Measurements from ENCODE around the gene CR1.
A peak's percentile ranks its signal among the peaks of the same experiment; 100 is the strongest.
"Not testable (repeated sequence)": the region's sequence is repeated elsewhere in the genome, so short reads cannot be mapped to it uniquely, and the experiment has no call there.

The CR1 gene

DNA sequence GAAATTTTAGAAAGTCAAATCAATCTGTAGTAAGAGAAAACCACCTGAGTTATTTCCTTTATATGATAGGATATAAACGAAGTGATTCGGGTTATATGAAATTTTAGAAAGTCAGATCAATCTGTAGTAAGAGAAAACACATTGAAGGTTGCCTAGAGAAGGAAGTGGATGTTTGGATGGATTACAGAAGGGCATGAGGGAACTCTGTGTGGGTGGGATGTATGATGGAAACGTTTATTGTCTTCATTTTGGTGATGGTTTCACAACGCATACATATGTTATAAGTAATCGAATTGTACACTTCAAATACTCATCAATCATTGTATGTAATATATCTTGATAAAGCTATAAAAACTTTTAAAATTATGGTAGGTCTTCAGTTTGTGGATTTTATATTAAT is 5.1 kb downstream of the CR1 start:
- no peak for FAIRE-seq
- DNase-seq (ENCODE audit: extremely low spot score, insufficient read length, low read depth): no peak

DNA sequence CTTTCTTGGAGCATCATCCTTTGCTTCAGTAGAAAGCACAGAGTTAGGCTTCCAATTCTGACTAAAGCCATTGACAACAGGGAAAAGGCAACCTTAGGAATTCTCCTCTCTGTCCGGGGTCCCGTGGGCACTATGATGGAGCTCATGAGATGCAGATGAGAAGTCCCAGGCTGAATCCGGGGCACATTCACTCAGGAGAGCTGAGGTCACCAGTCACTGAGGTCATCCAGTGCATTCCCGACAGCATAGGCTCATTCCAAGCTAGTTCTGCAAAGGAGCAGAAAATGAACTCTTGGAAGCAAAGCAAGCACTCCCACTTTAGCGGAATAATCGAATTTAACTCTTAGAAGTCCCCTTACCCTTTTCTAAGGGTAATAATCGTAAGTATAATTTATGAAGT is 6.8 kb downstream of the CR1 start:
- FAIRE-seq (no peak), DNase-seq (ENCODE audit: extremely low spot score, insufficient read length, low read depth) (no peak)

DNA sequence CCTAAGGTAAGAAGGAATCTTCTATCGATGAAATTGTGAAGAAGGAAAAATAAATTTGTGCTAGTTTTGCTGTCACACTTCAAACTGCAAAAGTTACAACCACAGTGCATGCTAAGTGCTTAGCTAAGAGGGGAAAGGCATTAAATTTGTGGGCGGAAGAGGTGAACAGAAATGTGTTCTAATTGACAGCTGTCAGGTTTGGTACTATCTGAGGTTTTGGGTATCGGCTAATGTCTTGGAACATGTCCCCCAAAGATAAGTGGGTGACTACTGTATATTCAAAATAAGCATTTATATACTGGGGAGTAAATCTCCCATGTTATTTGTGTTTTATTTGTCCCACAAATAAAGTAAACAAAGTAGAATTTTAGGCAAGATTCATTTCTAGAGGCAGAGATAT is 8.0 kb downstream of the CR1 start:
- FAIRE-seq (no peak), DNase-seq (ENCODE audit: extremely low spot score, insufficient read length, low read depth) (no peak)

DNA sequence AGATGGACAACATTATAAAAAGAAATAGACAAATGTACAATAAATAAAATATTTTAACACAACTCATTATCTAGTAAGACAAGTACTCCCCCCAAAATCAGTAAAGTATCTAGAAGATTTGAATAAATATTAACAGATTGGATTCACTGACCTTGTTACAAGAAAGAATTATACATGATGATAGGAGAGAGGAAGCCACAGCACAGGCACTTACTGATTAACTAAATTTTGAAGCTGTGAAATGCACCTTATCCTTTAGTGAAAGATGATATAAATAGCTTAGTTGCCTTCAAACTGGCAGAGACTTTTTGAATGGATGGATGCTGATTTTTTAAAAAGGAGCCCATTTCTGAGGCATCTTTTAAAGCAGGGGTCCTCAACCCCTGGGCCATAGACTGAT is 8.5 kb downstream of the CR1 start:
- FAIRE-seq (peak; percentile 12), DNase-seq (ENCODE audit: extremely low spot score, insufficient read length, low read depth) (no peak)

DNA sequence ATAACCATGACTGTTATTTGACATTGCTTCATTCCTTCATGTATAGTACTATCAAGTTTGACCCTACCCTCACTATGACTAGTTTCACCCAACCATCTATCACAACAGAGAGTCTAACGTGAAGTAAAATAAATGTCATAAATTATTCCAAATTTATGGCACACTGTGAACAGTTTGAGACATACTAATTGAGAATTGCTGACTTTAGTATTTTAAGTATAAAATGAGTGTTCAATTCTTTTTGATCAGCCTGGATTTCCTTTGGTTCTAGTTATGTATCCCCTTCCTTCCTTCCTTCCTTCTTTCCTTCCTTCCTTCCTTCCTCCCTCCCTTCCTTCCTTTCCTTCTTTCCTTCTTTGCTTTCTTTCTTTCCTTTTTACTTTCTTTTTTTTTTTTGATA is 14.5 kb downstream of the CR1 start:
- DNase-seq (ENCODE audit: extremely low spot score, insufficient read length, low read depth) (no peak), FAIRE-seq (no peak)

DNA sequence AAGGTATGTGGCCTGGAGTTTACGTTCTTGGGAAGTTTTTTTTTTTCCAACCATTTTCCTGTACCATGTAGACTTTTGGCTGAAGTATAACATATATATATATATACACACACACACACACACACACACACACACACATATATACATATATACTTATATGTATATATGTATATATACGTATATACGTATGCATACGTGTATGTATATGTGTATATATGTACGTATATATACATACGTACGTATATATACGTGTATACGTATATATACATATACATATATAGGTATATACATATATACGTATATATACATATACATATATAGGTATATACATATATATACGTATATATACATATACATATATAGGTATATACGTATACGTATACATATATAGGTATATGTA is 18.9 kb downstream of the CR1 start:
- DNase-seq (ENCODE audit: extremely low spot score, insufficient read length, low read depth): no peak
- no peak for FAIRE-seq

DNA sequence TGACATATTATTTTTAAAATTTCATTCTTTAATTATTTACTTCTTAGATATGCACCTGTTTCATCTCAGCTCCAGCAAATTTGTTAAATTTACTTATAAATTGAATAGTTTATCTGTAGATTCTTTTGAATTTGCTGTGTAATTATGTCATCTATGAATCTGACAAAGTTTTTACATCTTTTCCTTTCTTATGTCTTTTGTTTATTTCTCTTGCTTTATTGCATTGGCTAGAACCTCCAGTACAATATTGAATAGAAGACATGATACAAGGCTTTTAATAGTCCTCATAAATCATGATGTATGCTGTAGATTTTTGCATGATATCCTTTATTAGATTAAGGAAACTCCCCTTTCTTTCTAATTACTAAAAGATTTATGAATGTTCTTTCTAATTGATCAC is 20.8 kb downstream of the CR1 start:
- no peak for FAIRE-seq
- DNase-seq (ENCODE audit: extremely low spot score, insufficient read length, low read depth): no peak

DNA sequence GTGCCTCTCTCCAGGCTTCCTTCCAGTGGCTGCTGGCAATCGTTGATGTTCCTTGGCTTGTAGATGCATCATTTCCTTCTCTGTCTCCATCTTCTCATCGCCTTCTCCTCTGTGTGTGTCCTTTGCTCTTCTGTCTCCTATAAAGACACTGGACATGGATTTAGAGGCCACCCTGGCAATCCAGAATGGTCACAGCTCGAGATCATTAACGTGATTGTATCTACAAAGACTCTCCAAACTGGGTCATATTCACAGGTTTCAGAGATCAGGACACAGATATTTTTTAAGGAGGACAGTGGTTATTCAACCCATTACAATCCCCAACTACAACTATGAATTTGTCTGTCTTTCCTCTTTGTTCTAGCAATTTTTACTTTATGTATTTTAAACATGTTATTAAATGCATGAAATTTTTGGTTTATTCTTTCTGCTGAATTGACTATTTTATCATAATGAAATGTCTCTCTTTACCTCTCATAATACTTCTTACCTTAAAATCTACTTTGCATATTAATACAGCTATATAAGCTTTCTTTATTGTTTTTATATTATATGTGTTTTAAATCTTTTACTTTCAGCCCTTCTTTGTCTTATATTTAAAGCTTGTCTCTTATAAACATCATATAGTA is 22.8 kb downstream of the CR1 start:
- DNase-seq (ENCODE audit: extremely low spot score, insufficient read length, low read depth): no peak
- FAIRE-seq: peak; percentile 44

DNA sequence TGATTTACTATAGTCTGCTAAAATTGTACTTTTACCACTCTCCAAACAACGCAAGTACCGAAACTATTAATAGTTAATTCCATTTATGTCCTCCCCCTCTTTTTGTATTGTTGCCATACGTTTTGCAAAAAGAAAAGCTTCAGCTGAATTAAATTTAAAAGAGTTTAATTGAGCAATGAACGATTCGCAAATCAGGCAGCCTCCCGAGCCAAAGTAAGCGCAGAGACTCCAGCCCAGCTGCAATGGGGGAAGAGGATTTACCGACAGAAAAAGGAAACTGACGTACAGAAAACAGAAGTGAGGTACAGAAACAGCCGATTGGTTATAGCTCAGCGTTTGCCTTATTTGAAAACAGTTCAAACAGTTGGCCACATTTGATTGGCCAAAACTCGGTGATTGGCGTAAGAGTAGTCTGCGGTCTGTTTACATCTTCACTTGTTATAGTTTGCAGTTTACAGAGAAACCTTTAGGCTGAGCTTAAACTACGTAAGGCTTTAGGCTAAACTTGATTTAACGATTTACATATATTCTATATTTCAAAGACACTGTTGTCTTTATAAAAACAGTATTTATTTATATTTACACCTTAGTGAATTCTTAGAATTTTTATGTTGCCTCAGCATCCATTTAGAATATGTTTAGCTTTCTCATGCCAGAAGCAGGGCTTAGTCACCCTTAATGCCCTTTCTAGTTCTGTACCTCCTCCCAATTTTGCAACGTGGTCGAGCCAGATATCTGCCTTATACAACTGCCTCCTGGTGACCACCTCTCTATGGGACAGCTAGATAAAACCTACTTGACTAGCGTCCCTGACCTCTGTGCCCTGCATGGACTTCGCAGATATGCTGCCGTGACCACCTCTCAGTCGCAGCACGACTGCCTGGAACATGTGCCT is 23.8 kb downstream of the CR1 start:
- no peak for FAIRE-seq

DNA sequence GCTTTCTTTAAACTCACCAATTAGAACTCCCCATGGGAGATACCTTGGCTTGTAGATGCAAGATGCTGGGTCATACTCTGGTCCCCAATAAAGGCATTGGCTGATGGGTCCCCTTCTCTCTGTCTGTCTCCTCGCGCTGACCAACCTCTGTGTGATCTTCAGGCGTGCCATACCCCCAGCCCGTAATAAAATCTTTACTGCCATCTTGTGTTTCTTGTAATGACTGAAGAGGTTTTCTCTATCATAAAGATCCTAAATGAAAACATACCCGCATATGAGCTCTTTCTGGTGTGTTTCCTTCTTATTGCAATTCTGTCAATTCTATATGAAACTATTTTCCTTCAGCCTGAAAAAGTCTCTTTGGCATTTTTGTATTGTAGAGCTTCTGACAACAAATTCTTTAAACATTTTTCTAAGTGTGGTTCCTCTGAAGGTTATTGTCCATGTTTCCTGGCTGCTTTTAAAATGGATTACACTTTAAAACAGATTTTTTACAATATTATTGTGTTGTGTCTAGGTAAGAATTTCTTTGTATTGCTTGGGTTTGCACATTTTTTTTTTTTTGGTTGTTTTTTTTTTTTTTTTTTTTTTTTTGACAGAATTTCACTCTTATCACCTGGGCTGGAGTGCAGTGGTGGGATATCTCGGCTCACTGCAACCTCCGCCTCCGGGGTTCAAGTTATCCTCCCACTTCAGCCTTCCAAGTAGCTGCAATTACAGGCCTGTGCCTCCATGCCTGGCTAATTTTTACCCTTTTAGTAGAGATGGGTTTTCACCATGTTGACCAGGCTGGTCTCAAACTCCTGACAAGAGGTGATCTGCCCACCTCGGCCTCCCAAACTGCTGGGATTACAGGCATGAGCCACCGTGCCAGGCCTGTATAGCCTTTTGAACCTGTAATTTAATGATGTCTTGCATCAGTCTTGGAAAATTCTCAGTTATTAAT is 24.7 kb downstream of the CR1 start:
- DNase-seq (ENCODE audit: extremely low spot score, insufficient read length, low read depth): not testable (repeated sequence)

More for the DNA sequence above, 23.8 kb downstream of the CR1 start:
- DNase-seq (ENCODE audit: extremely low spot score, insufficient read length, low read depth): no peak

DNA sequence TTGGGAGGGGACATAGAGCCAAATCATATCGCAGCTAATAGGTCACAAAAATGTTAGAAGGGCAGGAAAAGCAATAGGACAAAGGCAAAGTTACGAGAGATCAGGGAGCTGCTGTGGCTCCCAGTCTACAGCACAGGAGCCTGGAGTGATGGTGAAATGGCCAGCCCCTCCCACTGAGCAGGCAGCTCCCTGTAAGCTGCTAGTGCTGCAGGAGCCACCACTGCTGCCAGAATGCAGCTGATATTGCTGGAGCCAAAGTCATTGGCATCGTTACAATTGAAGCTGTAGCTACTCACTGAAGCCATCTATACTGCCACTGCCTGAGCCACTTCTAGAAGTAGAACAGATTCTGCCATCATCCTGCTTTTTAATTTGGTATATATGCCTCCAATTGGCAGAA is 29.3 kb downstream of the CR1 start:
- not testable (repeated sequence) for DNase-seq (ENCODE audit: extremely low spot score, insufficient read length, low read depth); FAIRE-seq

More for the DNA sequence above, 24.7 kb downstream of the CR1 start:
- not testable (repeated sequence) for FAIRE-seq

DNA sequence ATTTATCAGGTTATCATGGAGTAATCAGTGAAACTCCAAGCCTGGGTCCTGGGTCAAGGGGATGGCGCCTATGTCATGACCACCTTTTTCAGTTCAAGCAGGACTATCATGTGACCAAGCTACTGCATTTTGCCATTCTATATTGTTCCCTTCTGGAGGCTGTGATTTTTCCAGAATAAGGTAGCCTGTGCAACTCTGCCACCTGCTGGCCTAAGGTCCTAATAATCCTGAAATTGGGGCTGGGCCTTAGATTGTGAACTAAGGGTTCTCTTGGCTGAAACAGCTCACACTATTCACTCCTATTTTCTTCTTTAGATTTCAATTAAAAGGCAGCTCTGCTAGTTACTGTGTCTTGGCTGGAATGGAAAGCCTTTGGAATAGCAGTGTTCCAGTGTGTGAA is 32.4 kb downstream of the CR1 start:
- DNase-seq (ENCODE audit: extremely low spot score, insufficient read length, low read depth); FAIRE-seq: not testable (repeated sequence)

DNA sequence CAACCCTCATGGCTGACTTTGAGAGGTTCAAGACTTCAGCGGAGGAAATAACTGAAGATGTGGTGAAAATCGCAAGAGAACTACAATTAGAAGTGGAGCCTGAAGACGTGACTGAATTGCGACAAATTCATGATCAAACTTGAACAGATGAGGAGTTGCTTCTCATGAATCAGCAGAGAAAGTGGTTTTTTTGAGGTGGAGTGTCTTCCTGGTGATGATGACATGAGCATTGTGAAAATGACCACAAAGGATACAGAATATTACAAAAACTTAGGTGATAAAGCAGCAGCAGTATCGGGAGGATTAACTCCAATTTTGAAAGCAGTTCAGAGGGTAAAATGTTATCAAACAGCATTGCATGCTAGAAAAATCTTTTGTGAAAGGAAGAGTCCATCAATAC is 40.3 kb downstream of the CR1 start:
- DNase-seq (ENCODE audit: extremely low spot score, insufficient read length, low read depth); FAIRE-seq: not testable (repeated sequence)

DNA sequence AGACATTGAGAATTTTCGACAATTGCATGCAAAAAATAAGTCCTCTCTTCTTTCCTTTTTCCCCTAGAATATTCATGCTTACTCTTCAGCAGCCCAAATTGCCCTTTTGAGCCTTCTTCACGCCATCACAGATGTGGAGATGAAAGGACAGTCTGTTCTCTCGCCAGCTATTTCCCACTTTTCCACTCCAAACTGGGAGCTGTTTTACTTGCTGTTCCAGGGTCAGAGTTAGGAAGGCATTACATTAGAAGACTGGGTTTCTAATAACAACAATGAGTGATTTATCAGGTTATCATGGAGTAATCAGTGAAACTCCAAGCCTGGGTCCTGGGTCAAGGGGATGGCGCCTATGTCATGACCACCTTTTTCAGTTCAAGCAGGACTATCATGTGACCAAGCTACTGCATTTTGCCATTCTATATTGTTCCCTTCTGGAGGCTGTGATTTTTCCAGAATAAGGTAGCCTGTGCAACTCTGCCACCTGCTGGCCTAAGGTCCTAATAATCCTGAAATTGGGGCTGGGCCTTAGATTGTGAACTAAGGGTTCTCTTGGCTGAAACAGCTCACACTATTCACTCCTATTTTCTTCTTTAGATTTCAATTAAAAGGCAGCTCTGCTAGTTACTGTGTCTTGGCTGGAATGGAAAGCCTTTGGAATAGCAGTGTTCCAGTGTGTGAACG is 50.9 kb downstream of the CR1 start:
- not testable (repeated sequence) for FAIRE-seq; DNase-seq (ENCODE audit: extremely low spot score, insufficient read length, low read depth)

DNA sequence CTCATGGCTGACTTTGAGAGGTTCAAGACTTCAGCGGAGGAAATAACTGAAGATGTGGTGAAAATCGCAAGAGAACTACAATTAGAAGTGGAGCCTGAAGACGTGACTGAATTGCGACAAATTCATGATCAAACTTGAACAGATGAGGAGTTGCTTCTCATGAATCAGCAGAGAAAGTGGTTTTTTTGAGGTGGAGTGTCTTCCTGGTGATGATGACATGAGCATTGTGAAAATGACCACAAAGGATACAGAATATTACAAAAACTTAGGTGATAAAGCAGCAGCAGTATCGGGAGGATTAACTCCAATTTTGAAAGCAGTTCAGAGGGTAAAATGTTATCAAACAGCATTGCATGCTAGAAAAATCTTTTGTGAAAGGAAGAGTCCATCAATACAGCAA is 58.9 kb downstream of the CR1 start:
- not testable (repeated sequence) for DNase-seq (ENCODE audit: extremely low spot score, insufficient read length, low read depth); FAIRE-seq

DNA sequence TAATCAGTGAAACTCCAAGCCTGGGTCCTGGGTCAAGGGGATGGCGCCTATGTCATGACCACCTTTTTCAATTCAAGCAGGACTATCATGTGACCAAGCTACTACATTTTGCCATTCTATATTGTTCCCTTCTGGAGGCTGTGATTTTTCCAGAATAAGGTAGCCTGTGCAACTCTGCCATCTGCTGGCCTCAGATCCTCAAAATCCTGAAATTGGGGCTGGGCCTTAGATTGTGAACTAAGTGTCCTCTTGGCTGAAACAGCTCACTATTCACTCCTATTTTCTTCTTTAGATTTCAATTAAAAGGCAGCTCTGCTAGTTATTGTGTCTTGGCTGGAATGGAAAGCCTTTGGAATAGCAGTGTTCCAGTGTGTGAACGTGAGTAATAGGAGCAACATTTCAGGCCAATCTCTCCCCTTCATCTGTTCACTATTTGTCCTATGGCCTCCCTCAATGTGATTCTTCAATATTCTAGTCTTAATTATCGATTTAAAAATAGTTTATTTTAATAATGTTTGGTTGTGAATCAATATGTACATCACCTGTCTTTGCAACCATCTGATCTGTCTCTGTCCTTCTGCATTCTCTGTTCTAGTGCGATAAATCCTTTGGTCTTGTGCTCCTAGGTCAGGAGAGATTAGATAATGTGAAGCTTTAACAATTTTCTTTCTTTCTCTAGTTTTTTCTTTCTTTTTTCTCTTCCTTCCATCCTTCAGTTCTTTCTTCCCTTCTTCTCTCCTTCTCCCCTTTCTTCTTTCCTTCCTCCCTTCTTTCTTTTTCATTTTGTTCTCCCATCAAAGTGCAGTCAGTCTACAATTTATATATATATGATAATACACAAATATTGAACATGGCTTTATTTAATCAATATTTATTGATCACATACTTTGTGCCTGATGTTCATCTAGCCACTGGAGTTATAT is 69.8 kb downstream of the CR1 start:
- DNase-seq (ENCODE audit: extremely low spot score, insufficient read length, low read depth) (no peak), FAIRE-seq (no peak)

DNA sequence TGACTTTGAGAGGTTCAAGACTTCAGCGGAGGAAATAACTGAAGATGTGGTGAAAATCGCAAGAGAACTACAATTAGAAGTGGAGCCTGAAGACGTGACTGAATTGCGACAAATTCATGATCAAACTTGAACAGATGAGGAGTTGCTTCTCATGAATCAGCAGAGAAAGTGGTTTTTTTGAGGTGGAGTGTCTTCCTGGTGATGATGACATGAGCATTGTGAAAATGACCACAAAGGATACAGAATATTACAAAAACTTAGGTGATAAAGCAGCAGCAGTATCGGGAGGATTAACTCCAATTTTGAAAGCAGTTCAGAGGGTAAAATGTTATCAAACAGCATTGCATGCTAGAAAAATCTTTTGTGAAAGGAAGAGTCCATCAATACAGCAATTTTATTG is 76.0 kb downstream of the CR1 start:
- not testable (repeated sequence) for FAIRE-seq; DNase-seq (ENCODE audit: extremely low spot score, insufficient read length, low read depth)

DNA sequence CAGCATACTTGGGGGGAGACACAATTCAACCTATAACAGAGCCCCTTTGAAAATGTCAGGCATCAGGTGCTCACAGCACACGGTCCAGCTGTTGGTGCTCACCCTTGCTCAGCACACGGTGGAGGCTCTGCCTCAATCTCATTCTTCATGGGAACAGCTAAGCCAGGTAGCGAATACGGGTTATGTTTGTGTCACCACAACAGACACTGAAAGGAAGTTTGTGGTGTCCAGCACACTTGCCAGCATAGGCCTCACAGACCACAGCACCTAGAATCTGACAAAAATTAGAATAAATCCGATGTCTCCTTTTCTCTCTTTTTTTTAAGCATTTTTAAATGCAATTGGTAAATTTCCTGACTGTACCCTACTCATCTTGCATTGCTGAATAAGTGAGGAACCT is 77.1 kb downstream of the CR1 start:
- DNase-seq (ENCODE audit: extremely low spot score, insufficient read length, low read depth); FAIRE-seq: not testable (repeated sequence)

DNA sequence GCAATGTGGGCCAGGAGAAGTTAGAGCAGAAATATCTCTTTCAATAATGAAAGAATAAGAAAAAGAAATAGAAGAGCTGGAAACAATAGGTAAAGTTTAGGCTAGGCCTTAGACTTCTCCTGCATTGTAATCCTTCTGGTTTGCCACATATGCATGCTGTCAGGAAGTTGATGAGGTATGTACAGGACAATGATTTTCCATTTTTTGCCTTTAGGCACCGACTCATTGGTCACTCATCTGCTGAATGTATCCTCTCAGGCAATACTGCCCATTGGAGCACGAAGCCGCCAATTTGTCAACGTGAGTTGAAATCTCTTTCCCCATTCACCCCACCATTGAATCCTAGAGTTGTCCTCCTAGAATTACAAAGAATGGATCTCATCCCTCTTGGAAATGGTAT is 79.4 kb downstream of the CR1 start:
- FAIRE-seq; DNase-seq (ENCODE audit: extremely low spot score, insufficient read length, low read depth): not testable (repeated sequence)

All from GM18507 (cell line).